ENCODE measurements around the gene EWSR1. TPM values are rescaled to one million over a fixed set of nuclear protein-coding genes. Genes with fewer than 3 reads are reported as not detected.

The EWSR1 gene
- total and polyA plus RNA-seq, 5 experiments from 2014 or later, result 141 to 292 (median 215) TPM

- DNase-seq (peak in 1 of 10 donors; percentile 30), ATAC-seq (peak in 1 of 2 donors; percentile 59)
- peak overlapping the region; percentile 69 to 85 (median 82) for H3K4me3 Mint-ChIP-seq
- POLR2A ChIA-PET, result interaction anchor here (0.8 to 1.0 kb wide), 2 partner anchors 10 to 52 kb away, joined by 3 to 4 read pairs; no protein-coding TSS in a partner anchor
- peak overlapping the region in 3 of 10 donors; percentile 24 to 56 (median 39) for H3K27ac Mint-ChIP-seq
- no peaks in the 10 kb centered on the region for H3K36me3 Mint-ChIP-seq
- peaks cover 2 to 37% (median 9%) of the 10 kb centered on the region in 5 donors for H3K27me3 Mint-ChIP-seq
- peaks cover 0 to 2% (median 0%) of the 10 kb centered on the region in 9 donors for H3K9me3 Mint-ChIP-seq
- peaks cover 5 to 18% (median 13%) of the 10 kb centered on the region in 4 donors for H3K4me1 Mint-ChIP-seq
These were observed 38.9 kb downstream of the EWSR1 start for GRCh38 chr22:29306835-29307595.

GRCh38 chr22:29307596-29308147 is 39.6 kb downstream of the EWSR1 start:
- H3K4me1 Mint-ChIP-seq, result peaks cover 7 to 18% (median 14%) of the 10 kb centered on the region in 4 donors
- peak overlapping the region; percentile 69 to 85 (median 81) for H3K4me3 Mint-ChIP-seq
- peaks cover 2 to 43% (median 14%) of the 10 kb centered on the region in 5 donors for H3K27me3 Mint-ChIP-seq
- ATAC-seq (no peak), DNase-seq (no peak)
- H3K9me3 Mint-ChIP-seq, result peaks cover 0 to 2% (median 0%) of the 10 kb centered on the region in 9 donors
- POLR2A ChIA-PET, result no interaction called here
- H3K27ac Mint-ChIP-seq, result peak overlapping the region in 3 of 10 donors; percentile 24 to 56 (median 39)
- H3K36me3 Mint-ChIP-seq, result no peaks in the 10 kb centered on the region

- H3K27ac Mint-ChIP-seq, result peak overlapping the region in 2 of 10 donors; percentile 29 to 59
- POLR2A ChIA-PET, result no interaction called here
- H3K27me3 Mint-ChIP-seq, result peaks cover 4 to 48% (median 18%) of the 10 kb centered on the region in 5 donors
- H3K36me3 Mint-ChIP-seq, result no peaks in the 10 kb centered on the region
- peak in 1 of 2 donors; percentile 7 for ATAC-seq
- peaks cover 7 to 21% (median 17%) of the 10 kb centered on the region in 4 donors for H3K4me1 Mint-ChIP-seq
- H3K9me3 Mint-ChIP-seq, result peaks cover 0 to 2% (median 0%) of the 10 kb centered on the region in 9 donors
- DNase-seq, result no peak
- peak overlapping the region in 5 of 10 donors; percentile 14 to 41 (median 22) for H3K4me3 Mint-ChIP-seq
These were observed 40.2 kb downstream of the EWSR1 start for GRCh38 chr22:29308148-29308790.

GRCh38 chr22:29308791-29309262 is 40.8 kb downstream of the EWSR1 start:
- Mint-ChIP-seq H3K36me3 (no peaks in the 10 kb centered on the region), H3K27me3 (peaks cover 6 to 53% (median 23%) of the 10 kb centered on the region in 5 donors), H3K4me1 (peaks cover 9 to 26% (median 20%) of the 10 kb centered on the region in 4 donors), H3K27ac (peak overlapping the region in 3 of 10 donors; percentile 4 to 59 (median 36)), H3K9me3 (peaks cover 0 to 2% (median 0%) of the 10 kb centered on the region in 9 donors), H3K4me3 (peak overlapping the region in 6 of 10 donors; percentile 3 to 41 (median 22))
- POLR2A ChIA-PET, result no interaction called here
- DNase-seq (peak in 3 of 10 donors; percentile 36 to 54 (median 41)), ATAC-seq (peak; percentile 20 to 75)

- no peak for DNase-seq
- Mint-ChIP-seq H3K27ac (no peak overlapping the region), H3K4me1 (peaks cover 16 to 33% (median 26%) of the 10 kb centered on the region in 4 donors), H3K4me3 (peak overlapping the region in 2 of 10 donors; percentile 14 to 38), H3K36me3 (no peaks in the 10 kb centered on the region), H3K9me3 (peaks cover 0 to 2% (median 0%) of the 10 kb centered on the region in 9 donors), H3K27me3 (peaks cover 12 to 54% (median 29%) of the 10 kb centered on the region in 5 donors)
- ATAC-seq, result no peak
- POLR2A ChIA-PET, result no interaction called here
These were observed 41.4 kb downstream of the EWSR1 start for GRCh38 chr22:29309332-29310064.

- H3K4me3 Mint-ChIP-seq, result peak overlapping the region in 1 of 10 donors; percentile 14
- ATAC-seq (no peak), DNase-seq (no peak)
- peaks cover 0 to 2% (median 0%) of the 10 kb centered on the region in 9 donors for H3K9me3 Mint-ChIP-seq
- peaks cover 13 to 53% (median 30%) of the 10 kb centered on the region in 5 donors for H3K27me3 Mint-ChIP-seq
- peaks cover 17 to 36% (median 28%) of the 10 kb centered on the region in 4 donors for H3K4me1 Mint-ChIP-seq
- no peak overlapping the region for H3K27ac Mint-ChIP-seq
- POLR2A ChIA-PET, result no interaction called here
- no peaks in the 10 kb centered on the region for H3K36me3 Mint-ChIP-seq
These were observed 42.2 kb downstream of the EWSR1 start for GRCh38 chr22:29310065-29310862.

- ATAC-seq (peak; percentile 2 to 7), DNase-seq (peak in 3 of 10 donors; percentile 21 to 39 (median 26))
- peaks cover 12 to 49% (median 29%) of the 10 kb centered on the region in 5 donors for H3K27me3 Mint-ChIP-seq
- POLR2A ChIA-PET, result no interaction called here
- peaks cover 0 to 2% (median 0%) of the 10 kb centered on the region in 9 donors for H3K9me3 Mint-ChIP-seq
- H3K4me1 Mint-ChIP-seq, result peaks cover 17 to 36% (median 25%) of the 10 kb centered on the region in 4 donors
- H3K27ac Mint-ChIP-seq, result peak overlapping the region in 1 of 10 donors; percentile 43
- no peaks in the 10 kb centered on the region for H3K36me3 Mint-ChIP-seq
- no peak overlapping the region for H3K4me3 Mint-ChIP-seq
These were observed 42.8 kb downstream of the EWSR1 start for GRCh38 chr22:29310863-29311339.

- POLR2A ChIA-PET, result no interaction called here
- peaks cover 0 to 2% (median 0%) of the 10 kb centered on the region in 9 donors for H3K9me3 Mint-ChIP-seq
- H3K4me1 Mint-ChIP-seq, result peaks cover 15 to 37% (median 20%) of the 10 kb centered on the region in 4 donors
- DNase-seq (no peak), ATAC-seq (no peak)
- peak overlapping the region in 1 of 10 donors; percentile 43 for H3K27ac Mint-ChIP-seq
- no peak overlapping the region for H3K4me3 Mint-ChIP-seq
- H3K27me3 Mint-ChIP-seq, result peaks cover 13 to 54% (median 30%) of the 10 kb centered on the region in 5 donors
- H3K36me3 Mint-ChIP-seq, result no peaks in the 10 kb centered on the region
These were observed 43.6 kb downstream of the EWSR1 start for GRCh38 chr22:29311464-29312217.

- Mint-ChIP-seq H3K4me3 (peak overlapping the region in 1 of 10 donors; percentile 65), H3K27me3 (peaks cover 15 to 54% (median 32%) of the 10 kb centered on the region in 5 donors), H3K4me1 (peaks cover 14 to 36% (median 22%) of the 10 kb centered on the region in 4 donors), H3K36me3 (no peaks in the 10 kb centered on the region), H3K9me3 (no peaks in the 10 kb centered on the region), H3K27ac (no peak overlapping the region)
- POLR2A ChIA-PET, result no interaction called here
- ATAC-seq (no peak), DNase-seq (no peak)
These were observed 44.4 kb downstream of the EWSR1 start for GRCh38 chr22:29312218-29313125.

- peak overlapping the region in 1 of 10 donors; percentile 59 for H3K27ac Mint-ChIP-seq
- POLR2A ChIA-PET, result no interaction called here
- ATAC-seq (peak in 1 of 2 donors; percentile 28), DNase-seq (no peak)
- peak overlapping the region in 2 of 10 donors; percentile 43 to 65 for H3K4me3 Mint-ChIP-seq
- H3K27me3 Mint-ChIP-seq, result peaks cover 15 to 51% (median 30%) of the 10 kb centered on the region in 5 donors
- H3K36me3 Mint-ChIP-seq, result no peaks in the 10 kb centered on the region
- peaks cover 12 to 35% (median 20%) of the 10 kb centered on the region in 4 donors for H3K4me1 Mint-ChIP-seq
- H3K9me3 Mint-ChIP-seq, result no peaks in the 10 kb centered on the region
These were observed 45.1 kb downstream of the EWSR1 start for GRCh38 chr22:29313126-29313575.
